ENCODE data around the gene SPDYA. TPM values are rescaled to one million over a fixed set of nuclear protein-coding genes. Genes with fewer than 3 reads are reported as not detected.

Gene SPDYA
- total RNA-seq, 1 experiment from 2014 or later, result 0.87 TPM

GRCh38 chr2:28880193-28880592 is 69.6 kb downstream of the SPDYA start:
- H3K27me3 ChIP-seq (ENCODE audit: control insufficient read depth, insufficient read depth, low read length), result peaks cover 10% of the 10 kb centered on the region; the same call in 1 of the 2 replicates
- TF ChIP-seq CTCF (IDR thresholded peaks at IDR 0.05), result no peak
- no peak for TF ChIP-seq POLR2AphosphoS5 (IDR thresholded peaks at IDR 0.05; ENCODE audit: low read depth, low read length)
- no peak for TF ChIP-seq SIN3A (IDR thresholded peaks at IDR 0.05; ENCODE audit: borderline replicate concordance, insufficient read depth, low read depth, low read length)
- TF ChIP-seq REST (IDR thresholded peaks at IDR 0.05; ENCODE audit: insufficient read depth in 1 of 2, low read depth in 2 of 2, low read length in 1 of 2), result no peak
- TF ChIP-seq TCF7L2 (IDR thresholded peaks at IDR 0.05; ENCODE audit: low read depth, low read length), result no peak
- DNase-seq (ENCODE audit: low read depth, low spot score) (no peak), ATAC-seq (no peak)
- CTCF ChIA-PET, result no interaction called here
- no TSS peak for BruUV-seq (replicated peaks)
- intact Hi-C loops (cut with micrococcal nuclease; ENCODE audit: unreplicated experiment) (no loop called here), in situ Hi-C loops (cut with HindIII; ENCODE audit: low pct_unique_long_range_greater_than_20kb, low sequenced_read_pairs) (no loop called here)
- POLR2A ChIA-PET, result no interaction called here
- no peak overlapping the region for H3K4me3 ChIP-seq (ENCODE audit: low read depth in 2 of 2, low read length in 2 of 2)
- H3K4me1 ChIP-seq (ENCODE audit: control insufficient read depth, insufficient read depth, low read length), result no peaks in the 10 kb centered on the region
- no peaks in the 10 kb centered on the region for H3K36me3 ChIP-seq (ENCODE audit: control insufficient read depth, insufficient read depth, low read length)
- no peak overlapping the region for H3K27ac ChIP-seq (ENCODE audit: low read length)
- no peaks in the 10 kb centered on the region for H3K9me3 ChIP-seq (ENCODE audit: control insufficient read depth, insufficient read depth, low read depth, low read length)

- Histone ChIP-seq H3K36me3 (ENCODE audit: control insufficient read depth, insufficient read depth, low read length) (peaks cover 7% of the 10 kb centered on the region; the same call in 1 of the 2 replicates), H3K27me3 (ENCODE audit: control insufficient read depth, insufficient read depth, low read length) (no peaks in the 10 kb centered on the region), H3K4me3 (ENCODE audit: low read depth in 2 of 2, low read length in 2 of 2) (peak overlapping the region; percentile 90 to 97; a peak in 3 of 4 replicates), H3K4me1 (ENCODE audit: control insufficient read depth, insufficient read depth, low read length) (peaks cover 22% of the 10 kb centered on the region), H3K27ac (ENCODE audit: low read length) (peak overlapping the region; percentile 59; the same call in 1 of the 2 replicates), H3K9me3 (ENCODE audit: control insufficient read depth, insufficient read depth, low read depth, low read length) (no peaks in the 10 kb centered on the region)
- BruUV-seq (replicated peaks), result no TSS peak
- intact Hi-C loops (cut with micrococcal nuclease; ENCODE audit: unreplicated experiment), result no loop called here
- ATAC-seq (no peak), DNase-seq (ENCODE audit: low read depth, low spot score) (no peak)
- ChIA-PET POLR2A (no interaction called here), CTCF (no interaction called here)
- in situ Hi-C loops (cut with HindIII; ENCODE audit: low pct_unique_long_range_greater_than_20kb, low sequenced_read_pairs), result no loop called here
- no peak for TF ChIP-seq TCF7L2 (IDR thresholded peaks at IDR 0.05; ENCODE audit: low read depth, low read length)
- no peak for TF ChIP-seq POLR2AphosphoS5 (IDR thresholded peaks at IDR 0.05; ENCODE audit: low read depth, low read length)
- TF ChIP-seq SIN3A (IDR thresholded peaks at IDR 0.05; ENCODE audit: borderline replicate concordance, insufficient read depth, low read depth, low read length), result no peak
- TF ChIP-seq CTCF (IDR thresholded peaks at IDR 0.05), result no peak
- no peak for TF ChIP-seq REST (IDR thresholded peaks at IDR 0.05; ENCODE audit: insufficient read depth in 1 of 2, low read depth in 2 of 2, low read length in 1 of 2)
Measured at GRCh38 chr2:28893488-28893887, 82.9 kb downstream of the SPDYA start.
